Right cardiac atrium (tissue), 5 donors: ENCODE results near the gene CCT6B. TPM values are rescaled to one million over a fixed set of nuclear protein-coding genes. Genes with fewer than 3 reads are reported as not detected.
"Not testable (repeated sequence)": the region's sequence is repeated elsewhere in the genome, so short reads cannot be mapped to it uniquely, and the experiment has no call there.

Experiments
- ATAC-seq, 2 donors: fragments of 200-7000 bp; cut with Tn5 transposase; one replicate each; pipeline versions ENCODE4 v1.8.0 to v1.9.1; 2020; ENCODE audit warnings: moderate library complexity in 2 of 2, mild to moderate bottlenecking in 1 of 2
- DNase-seq, 3 donors: peaks; one replicate each; pipeline ENCODE4 v3.0.0-alpha.2; 2020
- H3K27ac ChIP-seq: one replicate; pipeline ENCODE4 v1.5.1; 2013; ENCODE audit warnings: mild to moderate bottlenecking, low read length, control low read depth, moderate library complexity
- H3K27me3 ChIP-seq: one replicate; pipeline ENCODE4 v1.6.1; 2013; ENCODE audit not compliant: control insufficient read depth, insufficient read depth
- H3K4me1 ChIP-seq: one replicate; pipeline ENCODE4 v1.6.1; 2013; ENCODE audit warnings: low read length; ENCODE audit not compliant: control insufficient read depth, insufficient read depth
- H3K4me3 ChIP-seq: one replicate; pipeline ENCODE4 v1.5.1; 2013; ENCODE audit warnings: low read length, control low read depth
- H3K9me3 ChIP-seq: one replicate; pipeline ENCODE4 v1.6.1; 2013; ENCODE audit warnings: low read length; ENCODE audit not compliant: control insufficient read depth
- WGBS: extraction: QIAGEN DNeasy Blood & Tissue Kit; methylation state at CpG from one replicate; pipeline ENCODE4 v1.1.7; 2013; 5-methylcytosine and 5-hydroxymethylcytosine counted together
- intact Hi-C, 4 donors: fragments of 100-400 bp; cut with DNase I; formaldehyde crosslinking; loops; one replicate each; pipeline versions ENCODE4 v1.11.0 to v1.14.0; 2022 to 2023
- polyA plus RNA-seq: library from polyadenylated mRNA; stranded (reverse); fragments of 200-250 nt; gene quantifications from one replicate; pipeline ENCODE4 v1.2.3, GENCODE V29; 2013
- total RNA-seq, 4 donors: library from RNA; stranded (reverse); fragmentation: NEBNext Ultra II Directional; extraction: Animal tissue kit (Norgen Biotek cat#: 25700); gene quantifications; one replicate each; pipeline ENCODE4 v1.2.1, GENCODE V29; 2021
- donor health status: healthy with polysubstance abuse.
- donor health status: DM: no; HTN: yes; CAD: no.
- donor health status: DM: no; HTN: no; CAD: no.
- donor health status: DM: no; HTN: yes; CAD: no; lungs with severe emphysema.
- donor health status: DM: yes; HTN: yes; CAD: no.

The CCT6B gene
- total and polyA plus RNA-seq, 5 donors, result 0.97 to 2.8 (median 2.0) TPM

DNA sequence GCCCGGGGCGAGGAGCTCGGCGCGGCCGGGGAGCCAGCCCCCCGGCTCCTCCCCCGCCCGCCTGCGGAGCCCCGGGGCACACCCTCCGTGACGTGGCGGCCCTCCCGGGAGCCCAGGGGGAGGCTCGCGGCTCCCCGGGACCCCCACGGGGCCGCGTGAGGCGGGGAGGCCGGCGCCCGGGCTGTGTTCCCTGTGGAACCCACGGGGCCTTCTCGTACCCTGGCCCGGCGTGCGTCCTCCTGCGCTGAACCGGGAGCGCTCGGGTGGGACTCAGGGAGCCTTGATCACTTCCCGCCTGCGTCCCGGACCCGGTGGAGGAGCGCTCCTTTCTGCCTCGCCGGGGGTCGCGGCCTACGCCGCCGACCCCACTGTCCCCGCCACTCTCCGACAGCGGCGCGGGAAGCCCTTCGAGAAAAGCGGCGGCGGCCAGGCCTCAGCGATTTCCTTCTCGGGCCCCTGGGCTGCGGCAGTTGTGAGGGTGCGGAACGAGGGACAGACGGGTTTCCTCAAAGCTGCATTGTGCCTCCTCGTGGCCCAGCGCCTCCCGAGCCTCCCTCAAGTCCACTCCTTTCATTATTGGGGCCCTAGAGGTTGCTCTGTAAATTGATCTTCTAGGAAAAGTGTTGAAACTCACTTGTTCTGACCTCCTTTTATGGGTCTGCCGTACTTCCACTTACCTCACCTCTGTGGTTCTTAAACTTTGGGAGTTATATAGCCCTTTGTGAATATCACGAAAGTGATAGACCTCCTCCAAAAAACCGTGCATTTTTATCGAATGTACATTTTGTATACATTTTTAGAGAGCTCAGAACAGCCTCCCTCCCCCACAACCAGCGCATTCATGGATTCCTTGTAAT is 19.6 kb upstream of the CCT6B start:
- Histone ChIP-seq H3K4me1 (no peaks in the 10 kb centered on the region), H3K4me3 (peak overlapping the region; percentile 92), H3K27ac (peak overlapping the region; percentile 98), H3K9me3 (no peaks in the 10 kb centered on the region), H3K27me3 (no peaks in the 10 kb centered on the region)
- DNase-seq (peak; percentile 86 to 92 (median 91)), ATAC-seq (peak; percentile 96)
- under 1% methylated on average over 69 of the region's 69 CpGs for WGBS
- intact Hi-C loops, result loop anchor here in 1 of 4 donors (5.0 kb wide), 1 partner anchor 106 kb away; no protein-coding TSS in a partner anchor

DNA sequence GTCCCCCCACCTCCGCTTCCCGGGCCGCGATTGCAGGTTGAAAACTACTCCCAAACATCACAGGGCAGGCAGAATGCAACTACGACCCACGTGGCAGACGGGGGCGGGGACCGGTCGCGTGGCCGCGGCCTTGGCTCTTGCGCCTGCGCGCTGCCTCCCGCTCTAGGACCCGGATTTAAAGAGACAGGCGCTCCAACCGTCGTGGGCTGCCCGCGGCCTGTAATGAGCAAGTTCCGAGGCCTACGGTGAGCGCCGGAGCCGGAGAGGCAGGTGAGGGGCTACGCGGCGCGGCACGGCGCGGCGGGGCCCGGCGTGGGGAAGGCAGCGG is 19.1 kb upstream of the CCT6B start, which contains the start of gene LIG3:
LIG3 (plus strand) TSS at position 160 of the 328 bp plus-strand sequence. CDS start 2,494 bp downstream, outside the sequence.
- intact Hi-C loops, result loop anchor here in 1 of 4 donors (5.0 kb wide), 1 partner anchor 107 kb away; no protein-coding TSS in a partner anchor
- Histone ChIP-seq H3K27ac (peak within 1 kb of the TSS; percentile 98), H3K9me3 (no peaks in the 10 kb centered on the region), H3K4me3 (peak within 1 kb of the TSS; percentile 92), H3K27me3 (no peaks in the 10 kb centered on the region), H3K4me1 (no peaks in the 10 kb centered on the region)
- ATAC-seq (peak; percentile 93 to 96), DNase-seq (peak; percentile 95 to 98 (median 98))
- WGBS, result under 1% methylated on average over 39 of the region's 39 CpGs

DNA sequence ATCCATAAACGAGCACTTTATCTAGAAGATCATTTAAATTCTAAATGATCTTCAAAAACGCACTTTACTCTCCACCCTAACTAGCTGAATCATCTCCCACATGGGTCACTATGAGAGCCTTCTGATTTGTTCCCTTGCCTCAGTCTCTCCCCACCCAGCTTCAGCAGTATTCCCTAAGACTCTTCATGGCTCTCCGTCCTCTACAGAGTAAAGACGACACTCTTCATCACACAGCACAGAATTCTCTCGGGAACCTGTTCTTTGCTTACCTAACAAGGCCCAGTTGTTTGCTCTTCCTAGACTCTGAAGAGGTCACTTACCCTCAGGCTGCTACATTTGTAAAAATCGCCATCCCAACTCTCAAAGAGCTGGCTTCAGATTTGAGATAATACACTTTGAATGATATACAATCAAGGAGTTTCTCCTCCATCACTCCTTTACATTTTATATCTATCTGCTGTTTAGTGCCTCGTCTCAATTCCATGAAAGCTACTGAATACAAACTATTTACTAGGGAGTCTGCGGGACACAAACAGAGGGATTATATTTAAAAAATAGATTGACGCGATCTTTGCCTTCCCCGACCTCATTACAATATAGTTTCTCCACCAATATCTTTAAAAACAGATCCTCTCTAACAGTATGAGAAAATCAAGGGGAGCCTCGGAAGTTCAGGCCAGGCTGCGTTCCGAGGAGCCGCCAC is 18.5 kb upstream of the CCT6B start:
- no peak for DNase-seq
- Histone ChIP-seq H3K9me3 (no peaks in the 10 kb centered on the region), H3K27ac (peak overlapping the region; percentile 7), H3K4me3 (peak overlapping the region; percentile 92), H3K4me1 (no peaks in the 10 kb centered on the region), H3K27me3 (no peaks in the 10 kb centered on the region)
- peak in 1 of 2 donors; percentile 12 for ATAC-seq
- intact Hi-C loops, result loop anchor here in 1 of 4 donors (5.0 kb wide), 1 partner anchor 108 kb away; no protein-coding TSS in a partner anchor
- 14% methylated on average over 15 of the region's 15 CpGs for WGBS

DNA sequence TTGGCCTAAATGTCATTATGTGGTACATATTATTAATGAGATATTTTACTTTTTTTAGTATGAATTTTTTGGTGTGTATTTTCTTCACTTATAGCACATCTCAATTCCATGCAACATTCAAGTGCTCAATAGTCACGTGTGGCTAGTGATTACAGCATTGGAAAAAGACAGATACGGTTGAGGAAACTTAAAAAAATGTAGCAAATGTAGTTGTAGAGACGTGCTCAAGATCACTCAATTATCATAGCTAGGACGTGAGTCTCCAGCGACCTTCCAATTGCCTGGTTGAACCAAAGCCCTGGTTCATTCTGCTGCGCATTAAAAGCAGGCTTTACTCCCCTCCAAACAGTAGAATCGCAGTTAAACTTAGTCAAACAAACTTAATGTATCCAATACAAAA is 17.9 kb upstream of the CCT6B start:
- ATAC-seq, result no peak
- intact Hi-C loops, result no loop called here
- no peaks in the 10 kb centered on the region for H3K4me1 ChIP-seq
- WGBS, result 90% methylated on average over 7 of the region's 7 CpGs
- DNase-seq, result no peak
- no peak overlapping the region for H3K4me3 ChIP-seq
- H3K27me3 ChIP-seq, result no peaks in the 10 kb centered on the region
- H3K9me3 ChIP-seq, result no peaks in the 10 kb centered on the region
- no peak overlapping the region for H3K27ac ChIP-seq

DNA sequence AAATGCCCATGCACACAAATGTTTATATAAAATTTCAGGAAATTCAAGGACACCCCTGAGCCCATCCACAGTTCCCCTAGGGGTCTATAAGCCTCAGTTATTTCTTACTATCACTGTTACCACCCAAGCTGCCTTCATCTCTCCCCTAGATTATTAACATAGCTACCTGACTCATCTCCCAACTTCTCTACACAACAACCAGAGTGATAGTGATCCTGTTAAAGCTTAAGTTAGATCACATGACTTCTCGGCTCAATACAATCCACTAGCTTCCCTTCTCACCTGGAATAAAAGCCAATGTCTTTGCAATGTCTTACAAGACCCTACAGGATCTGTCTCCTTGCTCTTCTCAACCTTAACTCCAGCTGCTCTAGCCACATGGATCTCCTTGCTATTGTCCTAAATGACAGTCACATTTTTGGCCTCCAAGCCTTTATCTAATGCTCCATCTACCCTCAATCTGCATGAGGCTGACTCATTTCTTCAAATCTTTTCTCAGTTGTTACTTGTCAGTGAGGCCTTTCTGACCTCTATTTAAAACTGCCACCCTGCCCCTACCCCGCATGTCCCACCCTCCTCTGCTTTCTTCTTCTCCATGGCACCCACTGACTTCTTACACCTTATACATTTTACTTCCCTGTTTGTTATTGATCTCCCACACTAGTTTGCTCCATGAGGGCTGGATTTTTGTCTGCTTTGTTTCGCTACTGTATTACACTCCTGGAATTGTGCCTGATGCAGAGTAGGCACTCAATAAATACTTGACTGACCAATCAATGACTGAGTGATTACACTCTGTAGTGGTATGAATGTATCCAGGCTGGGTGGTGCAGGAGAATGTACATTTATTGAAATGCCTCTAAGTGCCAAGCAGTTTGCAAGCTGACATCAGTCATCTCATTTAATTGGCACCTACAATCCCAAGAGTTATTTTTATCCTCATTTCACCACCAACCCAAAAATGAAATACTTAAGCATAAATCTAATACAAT is 13.8 kb upstream of the CCT6B start:
- no peak overlapping the region for H3K27ac ChIP-seq
- 87% methylated on average over 3 of the region's 3 CpGs for WGBS
- no peak overlapping the region for H3K4me3 ChIP-seq
- no peaks in the 10 kb centered on the region for H3K4me1 ChIP-seq
- intact Hi-C loops, result no loop called here
- H3K9me3 ChIP-seq, result no peaks in the 10 kb centered on the region
- H3K27me3 ChIP-seq, result no peaks in the 10 kb centered on the region
- no peak for DNase-seq
- ATAC-seq, result no peak

DNA sequence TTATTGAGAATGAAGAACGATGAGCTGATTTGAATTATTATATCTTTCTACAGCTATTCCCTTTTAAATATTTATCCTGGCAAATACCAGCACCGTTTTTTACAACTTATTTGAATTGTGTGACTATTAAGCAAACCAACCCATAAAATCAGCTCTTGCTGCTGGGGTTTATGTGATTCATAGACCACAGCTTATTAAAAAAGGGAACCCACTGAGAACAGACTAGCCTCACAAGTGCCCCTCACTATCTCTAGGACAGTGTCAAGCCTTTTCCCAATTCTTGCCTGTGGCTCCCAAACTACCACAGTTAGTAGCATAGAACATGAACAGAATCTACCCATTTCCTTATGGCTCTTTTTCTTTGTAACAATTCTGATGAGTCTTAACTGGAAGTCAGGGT is 12.9 kb upstream of the CCT6B start:
- no peak for DNase-seq
- Histone ChIP-seq H3K4me1 (no peaks in the 10 kb centered on the region), H3K27me3 (no peaks in the 10 kb centered on the region), H3K27ac (no peak overlapping the region), H3K9me3 (no peaks in the 10 kb centered on the region), H3K4me3 (no peak overlapping the region)
- 35% methylated on average over 2 of the region's 2 CpGs for WGBS
- intact Hi-C loops, result no loop called here
- no peak for ATAC-seq

DNA sequence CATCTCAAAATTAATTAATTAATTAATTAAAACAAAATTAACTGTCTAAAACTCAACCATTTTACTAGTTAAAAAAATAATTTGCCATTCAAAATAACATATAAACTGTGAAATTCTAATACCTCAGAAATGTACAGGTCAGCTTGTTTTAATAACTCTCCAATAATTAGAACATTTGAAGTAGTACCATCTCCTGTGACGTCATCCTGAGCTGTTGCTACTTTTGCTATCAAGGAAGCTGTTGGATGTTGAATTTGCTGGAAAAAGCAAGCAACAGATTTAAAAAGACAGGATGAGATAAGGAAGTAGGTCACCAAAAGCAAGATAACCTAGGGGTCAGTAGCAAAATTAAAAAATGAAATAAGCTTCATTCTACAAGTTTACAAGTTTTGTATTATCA is 2.8 kb downstream of the CCT6B start:
- intact Hi-C loops, result no loop called here
- Histone ChIP-seq H3K27ac (no peak overlapping the region), H3K9me3 (no peaks in the 10 kb centered on the region)

DNA sequence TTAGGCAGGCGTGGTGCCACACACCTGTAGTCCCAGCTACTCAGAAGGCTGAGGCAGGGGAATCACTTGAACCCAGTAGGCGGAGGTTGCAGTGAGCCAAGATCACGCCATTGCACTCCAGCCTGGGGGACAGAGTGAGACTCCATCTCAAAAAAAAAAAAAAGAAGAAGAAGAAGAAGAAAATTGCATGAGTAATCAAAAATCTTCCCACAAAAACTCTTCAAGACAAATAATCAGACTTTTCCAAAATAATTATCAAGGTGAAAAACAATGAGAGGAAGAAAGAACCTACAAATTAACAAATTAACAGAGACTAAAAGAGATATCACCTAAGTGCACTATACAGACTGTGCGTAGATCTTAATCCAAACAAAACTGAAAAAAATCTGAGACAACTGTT is 10.5 kb downstream of the CCT6B start:
- H3K4me3 ChIP-seq, ATAC-seq, H3K9me3 ChIP-seq, DNase-seq, H3K27me3 ChIP-seq, H3K27ac ChIP-seq, H3K4me1 ChIP-seq, intact Hi-C loops: not testable (repeated sequence)
- 89% methylated on average over 4 of the region's 4 CpGs for WGBS

More for the DNA sequence above, 2.8 kb downstream of the CCT6B start:
- 52% methylated on average over 1 of the region's 1 CpG for WGBS
- Histone ChIP-seq H3K27me3 (no peaks in the 10 kb centered on the region), H3K4me1 (no peaks in the 10 kb centered on the region), H3K4me3 (no peak overlapping the region)
- DNase-seq, result no peak
- no peak for ATAC-seq

DNA sequence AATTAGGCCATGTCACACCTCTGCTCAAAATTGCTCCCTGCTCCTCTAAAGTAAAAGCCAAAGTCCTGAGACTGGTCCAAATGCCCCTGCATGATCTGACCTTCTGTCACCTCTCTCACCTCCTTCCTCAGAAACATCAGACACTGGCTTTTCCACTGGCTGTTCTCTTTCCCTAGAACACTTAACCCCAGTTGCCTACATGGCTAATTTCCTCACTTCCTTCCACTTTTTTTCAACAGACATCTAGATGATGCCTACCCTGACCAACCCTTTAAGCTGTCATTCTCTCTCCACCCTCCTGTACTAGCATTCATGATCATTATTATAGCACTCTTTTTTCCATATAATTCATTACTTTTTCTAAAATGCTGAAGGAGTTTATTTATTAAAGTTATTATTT is 31.0 kb downstream of the CCT6B start:
- Histone ChIP-seq H3K9me3 (no peaks in the 10 kb centered on the region), H3K27me3 (no peaks in the 10 kb centered on the region), H3K4me3 (no peak overlapping the region), H3K27ac (no peak overlapping the region), H3K4me1 (no peaks in the 10 kb centered on the region)
- intact Hi-C loops, result no loop called here
- DNase-seq (no peak), ATAC-seq (no peak)

DNA sequence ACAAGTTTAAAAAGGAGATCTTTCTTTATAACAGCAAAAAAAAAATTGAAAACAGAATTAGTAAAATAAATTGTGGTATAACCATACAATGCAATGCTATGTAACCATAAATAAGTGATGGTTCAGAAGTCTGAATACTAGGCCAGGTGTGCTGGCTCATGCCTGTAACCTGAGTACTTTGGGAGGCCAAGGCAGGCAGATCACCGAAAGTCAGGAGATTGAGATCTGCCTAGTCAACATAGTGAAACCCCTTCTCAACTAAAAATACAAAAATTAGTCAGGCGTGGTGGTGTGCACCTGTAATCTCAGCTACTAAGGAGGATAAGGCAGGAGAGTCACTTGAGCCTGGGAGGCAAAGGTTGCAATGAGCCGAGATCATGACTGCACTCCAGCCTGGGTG is 34.6 kb downstream of the CCT6B start:
- H3K27me3 ChIP-seq, result no peaks in the 10 kb centered on the region
- H3K4me1 ChIP-seq, result no peaks in the 10 kb centered on the region
- 93% methylated on average over 3 of the region's 3 CpGs for WGBS
- H3K4me3 ChIP-seq, result no peak overlapping the region
- H3K9me3 ChIP-seq, result no peaks in the 10 kb centered on the region
- no peak for ATAC-seq
- no peak for DNase-seq
- H3K27ac ChIP-seq, result no peak overlapping the region
- intact Hi-C loops, result no loop called here
